Measurements from ENCODE around the gene RPS21. TPM values are rescaled to one million over a fixed set of nuclear protein-coding genes. Genes with fewer than 3 reads are reported as not detected.

RPS21 gene
- polyA plus RNA-seq, 1 donor from 2014 or later, result 1,633 TPM

GRCh38 chr20:62413025-62413570, 26.2 kb downstream of the RPS21 start:
- Histone ChIP-seq H3K9ac (ENCODE audit: low read length) (no peak overlapping the region), H3K27ac (ENCODE audit: low read length) (no peak overlapping the region), H3K9me2 (ENCODE audit: insufficient read depth, low read length) (no peaks in the 10 kb centered on the region), H4K20me1 (ENCODE audit: insufficient read depth) (no peaks in the 10 kb centered on the region), H3K79me2 (replicated peaks; ENCODE audit: insufficient read depth, low read length) (no peaks in the 10 kb centered on the region), H3K9me3 (ENCODE audit: low read length) (no peaks in the 10 kb centered on the region), H2AFZ (ENCODE audit: low read depth, low read length) (no peak overlapping the region), H3K36me3 (ENCODE audit: insufficient read depth, low read length) (no peaks in the 10 kb centered on the region), H3K27me3 (ENCODE audit: insufficient read depth, low read depth, low read length) (no peaks in the 10 kb centered on the region), H3K4me2 (ENCODE audit: low read length) (no peak overlapping the region), H3K4me3 (ENCODE audit: low read length) (no peak overlapping the region), H3F3A (ENCODE audit: insufficient read depth, low read length, poor library complexity, severe bottlenecking) (no peaks in the 10 kb centered on the region)
- TF ChIP-seq CTCF (IDR thresholded peaks at IDR 0.05; ENCODE audit: poor library complexity, severe bottlenecking) (no peak), EZH2 (IDR thresholded peaks at IDR 0.05; ENCODE audit: borderline replicate concordance, insufficient read depth, low read length, poor library complexity, severe bottlenecking) (no peak), REST (IDR thresholded peaks at IDR 0.05; ENCODE audit: borderline replicate concordance) (no peak), EP300 (conservative IDR thresholded peaks at IDR 0.05; ENCODE audit: poor library complexity, severe bottlenecking) (no peak), POLR2AphosphoS5 (IDR thresholded peaks at IDR 0.05) (no peak), RAD21 (conservative IDR thresholded peaks at IDR 0.05) (no peak), TAF1 (IDR thresholded peaks at IDR 0.05; ENCODE audit: low read depth) (no peak), MXI1 (conservative IDR thresholded peaks at IDR 0.05; ENCODE audit: poor library complexity, severe bottlenecking) (no peak), SMC3 (conservative IDR thresholded peaks at IDR 0.05; ENCODE audit: poor library complexity) (no peak)

- Histone ChIP-seq H3F3A (ENCODE audit: insufficient read depth, low read length, poor library complexity, severe bottlenecking) (no peaks in the 10 kb centered on the region), H3K4me2 (ENCODE audit: low read length) (no peak overlapping the region), H3K27ac (ENCODE audit: low read length) (no peak overlapping the region), H3K27me3 (ENCODE audit: insufficient read depth, low read depth, low read length) (no peaks in the 10 kb centered on the region), H3K9me3 (ENCODE audit: low read length) (no peaks in the 10 kb centered on the region), H3K36me3 (ENCODE audit: insufficient read depth, low read length) (no peaks in the 10 kb centered on the region), H3K4me3 (ENCODE audit: low read length) (no peak overlapping the region), H3K9me2 (ENCODE audit: insufficient read depth, low read length) (no peaks in the 10 kb centered on the region), H4K20me1 (ENCODE audit: insufficient read depth) (no peaks in the 10 kb centered on the region), H2AFZ (ENCODE audit: low read depth, low read length) (no peak overlapping the region), H3K9ac (ENCODE audit: low read length) (no peak overlapping the region), H3K79me2 (replicated peaks; ENCODE audit: insufficient read depth, low read length) (no peaks in the 10 kb centered on the region)
- no peak for TF ChIP-seq SMC3 (conservative IDR thresholded peaks at IDR 0.05; ENCODE audit: poor library complexity)
- no peak for TF ChIP-seq EP300 (conservative IDR thresholded peaks at IDR 0.05; ENCODE audit: poor library complexity, severe bottlenecking)
- no peak for TF ChIP-seq EZH2 (IDR thresholded peaks at IDR 0.05; ENCODE audit: borderline replicate concordance, insufficient read depth, low read length, poor library complexity, severe bottlenecking)
- TF ChIP-seq CTCF (IDR thresholded peaks at IDR 0.05; ENCODE audit: poor library complexity, severe bottlenecking), result no peak
- no peak for TF ChIP-seq REST (IDR thresholded peaks at IDR 0.05; ENCODE audit: borderline replicate concordance)
- TF ChIP-seq RAD21 (conservative IDR thresholded peaks at IDR 0.05), result no peak
- TF ChIP-seq TAF1 (IDR thresholded peaks at IDR 0.05; ENCODE audit: low read depth), result no peak
- no peak for TF ChIP-seq MXI1 (conservative IDR thresholded peaks at IDR 0.05; ENCODE audit: poor library complexity, severe bottlenecking)
- no peak for TF ChIP-seq POLR2AphosphoS5 (IDR thresholded peaks at IDR 0.05)
These were observed 27.1 kb downstream of the RPS21 start for GRCh38 chr20:62413896-62414481.

Measured in neural cell (in vitro differentiated cells).